ENCODE measurements around the gene ZNF143. TPM values are rescaled to one million over a fixed set of nuclear protein-coding genes. Genes with fewer than 3 reads are reported as not detected.

ZNF143 gene
- 10 to 100 TPM; 34.6 to 44.4 TPM for total RNA-seq
- 30.4 TPM for polyA plus RNA-seq (2013, experiment 1 of 2)
- 37.5 TPM for polyA plus RNA-seq (2013, experiment 2 of 2)
- long read RNA-seq, experiment 1, partial matches to known transcripts, result 2 of 10 reads
- long read RNA-seq, experiment 1, other reads (novel, unspliced or antisense), result 8 of 10 reads
- long read RNA-seq, experiment 2, transcript ZNF143-213 (16 exons, 2,022 nt), result minor isoform, 11 of 36 reads
- long read RNA-seq, experiment 2, transcript ZNF143-203 (16 exons, 2,947 nt), result major isoform, 15 of 36 reads
- long read RNA-seq, experiment 2, partial matches to known transcripts, result 3 of 36 reads
- long read RNA-seq, experiment 2, other reads (novel, unspliced or antisense), result 7 of 36 reads
- long read RNA-seq, experiment 3, transcript ZNF143-213 (16 exons, 2,022 nt), result minor isoform, 44 of 162 reads
- long read RNA-seq, experiment 3, transcript ZNF143-203 (16 exons, 2,947 nt), result major isoform, 93 of 162 reads
- long read RNA-seq, experiment 3, partial matches to known transcripts, result 2 of 162 reads
- long read RNA-seq, experiment 3, other reads (novel, unspliced or antisense), result 20 of 162 reads
- long read RNA-seq, experiment 4, transcript ZNF143-203 (16 exons, 2,947 nt), result major isoform, 8 of 25 reads
- long read RNA-seq, experiment 4, partial matches to known transcripts, result 10 of 25 reads
- long read RNA-seq, experiment 4, other reads (novel, unspliced or antisense), result 2 of 25 reads

DNA sequence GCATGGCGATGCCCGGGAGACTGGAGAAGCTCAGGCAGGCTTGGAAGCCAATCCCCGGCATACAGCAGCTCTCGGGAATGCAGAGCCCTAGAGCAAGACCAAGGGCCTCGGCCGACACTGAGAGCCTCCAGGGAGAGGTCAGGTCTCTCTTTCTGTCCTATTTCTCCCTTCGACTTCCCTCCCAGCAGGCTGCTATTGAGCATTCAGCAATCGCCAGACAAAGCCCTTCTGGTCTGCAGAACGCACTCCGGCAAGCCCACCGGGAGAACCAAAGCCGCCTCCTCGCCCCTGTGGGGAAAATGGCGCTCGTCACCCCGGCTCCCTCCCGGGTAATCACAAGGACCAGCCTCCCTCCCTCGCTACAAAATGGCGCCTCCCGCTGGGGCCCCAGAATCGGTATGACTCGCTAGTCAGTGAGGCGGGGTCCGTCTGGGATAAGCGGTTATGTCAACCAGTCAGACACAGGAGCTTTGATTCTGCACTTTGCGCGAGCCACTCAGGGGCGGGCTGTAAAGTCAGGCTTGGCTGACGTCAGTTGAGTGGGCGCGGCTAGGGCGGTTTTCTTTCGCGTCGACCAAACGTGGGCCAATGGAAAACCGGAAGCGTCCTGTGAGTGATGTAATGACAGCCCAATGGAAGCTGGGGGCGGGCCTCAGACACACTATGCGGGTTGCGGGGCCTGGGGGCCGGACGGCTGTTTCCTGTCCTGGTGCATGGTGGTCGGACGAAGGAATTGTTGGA is at the start of gene ZNF143:
ZNF143 (plus strand) TSS at position 691 of the 741 bp plus-strand sequence. CDS start 10,297 bp downstream, outside the sequence.
- H3K36me3 ChIP-seq (ENCODE audit: control insufficient read depth, insufficient read depth, low read length), result no peaks in the 10 kb centered on the region
- Mint-ChIP-seq H3K27me3 (ENCODE audit: insufficient read depth) (no peaks in the 10 kb centered on the region), H3K27ac (peak within 1 kb of the TSS; percentile 99), H3K4me3 (peak within 1 kb of the TSS; percentile 96), H3K4me1 (peaks cover 11% of the 10 kb centered on the region), H3K9me3 (peaks cover 4% of the 10 kb centered on the region), H3K36me3 (ENCODE audit: low read depth) (peaks cover 12% of the 10 kb centered on the region)
- TF ChIP-seq, protein P1, sequence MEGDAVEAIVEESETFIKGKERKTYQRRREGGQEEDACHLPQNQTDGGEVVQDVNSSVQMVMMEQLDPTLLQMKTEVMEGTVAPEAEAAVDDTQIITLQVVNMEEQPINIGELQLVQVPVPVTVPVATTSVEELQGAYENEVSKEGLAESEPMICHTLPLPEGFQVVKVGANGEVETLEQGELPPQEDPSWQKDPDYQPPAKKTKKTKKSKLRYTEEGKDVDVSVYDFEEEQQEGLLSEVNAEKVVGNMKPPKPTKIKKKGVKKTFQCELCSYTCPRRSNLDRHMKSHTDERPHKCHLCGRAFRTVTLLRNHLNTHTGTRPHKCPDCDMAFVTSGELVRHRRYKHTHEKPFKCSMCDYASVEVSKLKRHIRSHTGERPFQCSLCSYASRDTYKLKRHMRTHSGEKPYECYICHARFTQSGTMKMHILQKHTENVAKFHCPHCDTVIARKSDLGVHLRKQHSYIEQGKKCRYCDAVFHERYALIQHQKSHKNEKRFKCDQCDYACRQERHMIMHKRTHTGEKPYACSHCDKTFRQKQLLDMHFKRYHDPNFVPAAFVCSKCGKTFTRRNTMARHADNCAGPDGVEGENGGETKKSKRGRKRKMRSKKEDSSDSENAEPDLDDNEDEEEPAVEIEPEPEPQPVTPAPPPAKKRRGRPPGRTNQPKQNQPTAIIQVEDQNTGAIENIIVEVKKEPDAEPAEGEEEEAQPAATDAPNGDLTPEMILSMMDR (conservative IDR thresholded peaks at IDR 0.05), result no peak
- H3K27ac ChIP-seq (ENCODE audit: low read depth, low read length), result peak within 1 kb of the TSS; percentile 100
- 0% methylated on average over 38 to 45 of the region's 45 CpGs for WGBS, 2 experiments (ENCODE audit: insufficient coverage in 1 of 2, insufficient read length in 1 of 2)
- no peaks in the 10 kb centered on the region for H3K9me3 ChIP-seq (ENCODE audit: control insufficient read depth, low read length)
- H3K4me1 ChIP-seq (ENCODE audit: control insufficient read depth, insufficient read depth, low read length), result no peaks in the 10 kb centered on the region
- DNase-seq, result peak; percentile 100
- peak within 1 kb of the TSS; percentile 97 for H3K4me3 ChIP-seq (ENCODE audit: low read length)
- no peaks in the 10 kb centered on the region for H3K27me3 ChIP-seq (ENCODE audit: control insufficient read depth, insufficient read depth, low read length, poor library complexity, severe bottlenecking)
- H3K9ac ChIP-seq (ENCODE audit: extremely low read depth, low read length, poor library complexity, severe bottlenecking), result peak within 1 kb of the TSS; percentile 99

DNA sequence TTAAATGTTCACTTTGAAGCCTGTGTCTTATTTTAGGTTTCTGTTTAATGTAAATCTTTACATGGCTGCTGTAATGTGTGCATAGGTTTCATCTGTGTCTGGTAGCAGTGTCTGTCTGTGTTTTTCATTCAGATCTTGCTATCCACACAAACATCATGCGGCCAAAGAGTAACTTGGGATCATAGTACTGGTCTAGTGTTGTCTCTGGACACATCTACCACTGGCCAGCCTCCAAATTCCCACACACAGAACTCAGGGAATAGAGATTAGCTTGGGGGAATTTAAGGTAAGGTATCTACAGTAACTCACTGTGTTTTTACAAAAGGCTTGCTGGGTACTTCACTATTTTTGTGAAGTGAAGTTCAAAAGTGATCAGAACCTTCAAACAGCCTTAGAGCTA is 32.1 kb upstream of the ZNF143 start:
- DNase-seq, result no peak
- TF ChIP-seq, protein P1 (conservative IDR thresholded peaks at IDR 0.05), result no peak
- H3K27ac Mint-ChIP-seq, result peak overlapping the region; percentile 29
- H3K4me3 ChIP-seq (ENCODE audit: low read length), result no peak overlapping the region
- no peak overlapping the region for H3K9ac ChIP-seq (ENCODE audit: extremely low read depth, low read length, poor library complexity, severe bottlenecking)
- H3K9me3 ChIP-seq (ENCODE audit: control insufficient read depth, low read length), result no peaks in the 10 kb centered on the region
- peaks cover 83% of the 10 kb centered on the region for H3K36me3 Mint-ChIP-seq (ENCODE audit: low read depth)
- H3K36me3 ChIP-seq (ENCODE audit: control insufficient read depth, insufficient read depth, low read length), result peaks cover 97% of the 10 kb centered on the region
- H3K9me3 Mint-ChIP-seq, result no peaks in the 10 kb centered on the region
- H3K27ac ChIP-seq (ENCODE audit: low read depth, low read length), result no peak overlapping the region
- H3K27me3 ChIP-seq (ENCODE audit: control insufficient read depth, insufficient read depth, low read length, poor library complexity, severe bottlenecking), result no peaks in the 10 kb centered on the region
- no peak overlapping the region for H3K4me3 Mint-ChIP-seq
- 100% methylated on average over 1 of the region's 1 CpG; no CpG with 5 or more reads in 1 of the 2 experiments for WGBS, 2 experiments (ENCODE audit: insufficient coverage in 1 of 2, insufficient read length in 1 of 2)
- no peaks in the 10 kb centered on the region for H3K27me3 Mint-ChIP-seq (ENCODE audit: insufficient read depth)
- H3K4me1 ChIP-seq (ENCODE audit: control insufficient read depth, insufficient read depth, low read length), result no peaks in the 10 kb centered on the region
- H3K4me1 Mint-ChIP-seq, result no peaks in the 10 kb centered on the region

DNA sequence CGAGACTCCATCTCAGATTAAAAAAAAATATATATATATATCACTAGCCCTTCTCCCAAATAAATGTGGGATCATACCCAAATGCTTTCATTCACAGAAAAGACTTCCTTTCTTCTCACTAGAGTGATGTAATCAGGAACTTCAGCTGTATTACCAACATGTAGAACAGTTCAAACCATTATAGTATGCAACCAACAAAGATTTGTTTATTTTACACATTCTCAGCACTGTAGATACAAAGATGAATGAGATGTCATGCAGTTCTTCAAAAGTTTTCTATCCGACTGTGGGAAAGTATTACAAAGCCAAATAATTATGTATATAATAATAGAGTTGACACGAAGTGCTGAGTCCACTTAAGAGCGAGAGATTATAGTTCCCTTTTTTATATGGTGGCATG is 22.2 kb upstream of the ZNF143 start:
- Histone ChIP-seq H3K9ac (ENCODE audit: extremely low read depth, low read length, poor library complexity, severe bottlenecking) (no peak overlapping the region), H3K9me3 (ENCODE audit: control insufficient read depth, low read length) (no peaks in the 10 kb centered on the region), H3K4me3 (ENCODE audit: low read length) (no peak overlapping the region), H3K36me3 (ENCODE audit: control insufficient read depth, insufficient read depth, low read length) (peaks cover 94% of the 10 kb centered on the region), H3K27me3 (ENCODE audit: control insufficient read depth, insufficient read depth, low read length, poor library complexity, severe bottlenecking) (no peaks in the 10 kb centered on the region), H3K27ac (ENCODE audit: low read depth, low read length) (no peak overlapping the region), H3K4me1 (ENCODE audit: control insufficient read depth, insufficient read depth, low read length) (no peaks in the 10 kb centered on the region)
- DNase-seq, result no peak
- no peak overlapping the region for H3K27ac Mint-ChIP-seq
- no peaks in the 10 kb centered on the region for H3K4me1 Mint-ChIP-seq
- peaks cover 79% of the 10 kb centered on the region for H3K36me3 Mint-ChIP-seq (ENCODE audit: low read depth)
- H3K4me3 Mint-ChIP-seq, result no peak overlapping the region
- no peaks in the 10 kb centered on the region for H3K9me3 Mint-ChIP-seq
- 78 to 100% methylated on average over 2 of the region's 4 CpGs for WGBS, 2 experiments (ENCODE audit: insufficient coverage in 1 of 2, insufficient read length in 1 of 2)
- H3K27me3 Mint-ChIP-seq (ENCODE audit: insufficient read depth), result no peaks in the 10 kb centered on the region
- TF ChIP-seq, protein P1 (conservative IDR thresholded peaks at IDR 0.05), result no peak
